Measurements from ENCODE around the gene VWA2.

Gene VWA2

DNA sequence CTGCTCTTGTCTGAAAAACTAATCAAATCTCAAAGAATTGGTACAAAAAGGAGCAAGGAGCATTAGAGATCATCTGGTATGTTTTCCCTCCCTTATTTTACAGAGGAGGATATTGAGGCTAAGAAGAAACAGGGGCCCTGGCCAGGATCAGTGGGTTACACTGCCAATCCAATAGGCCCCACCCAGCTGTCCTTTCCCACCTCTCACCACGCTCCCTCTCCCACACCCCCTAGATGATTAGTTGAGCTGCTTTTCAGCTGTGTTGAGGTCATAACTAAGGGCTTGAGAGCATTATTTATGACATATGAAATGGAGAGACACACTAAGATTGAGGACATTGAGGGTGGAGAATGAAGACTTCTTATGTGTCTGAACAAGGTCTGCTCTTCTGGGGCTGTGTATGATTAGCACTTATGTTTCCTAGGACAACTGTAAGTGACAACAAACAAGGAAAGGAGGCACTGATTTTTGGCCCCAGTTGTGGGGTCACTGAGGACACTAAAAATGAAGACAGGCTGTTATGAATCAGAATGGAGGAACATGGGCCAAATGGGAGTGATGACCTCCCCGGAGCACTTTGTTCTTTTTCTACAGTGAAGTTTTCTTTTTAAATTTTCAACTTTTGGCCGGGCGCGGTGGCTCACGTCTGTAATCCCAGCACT lies 26.5 kb downstream of the VWA2 start:
- TF ChIP-seq ZFP30 (CRISPR knock-in tag; IDR thresholded peaks at IDR 0.05), result no peak
- peak; percentile 25; the same call in 2 of the 3 replicates for ATAC-seq

DNA sequence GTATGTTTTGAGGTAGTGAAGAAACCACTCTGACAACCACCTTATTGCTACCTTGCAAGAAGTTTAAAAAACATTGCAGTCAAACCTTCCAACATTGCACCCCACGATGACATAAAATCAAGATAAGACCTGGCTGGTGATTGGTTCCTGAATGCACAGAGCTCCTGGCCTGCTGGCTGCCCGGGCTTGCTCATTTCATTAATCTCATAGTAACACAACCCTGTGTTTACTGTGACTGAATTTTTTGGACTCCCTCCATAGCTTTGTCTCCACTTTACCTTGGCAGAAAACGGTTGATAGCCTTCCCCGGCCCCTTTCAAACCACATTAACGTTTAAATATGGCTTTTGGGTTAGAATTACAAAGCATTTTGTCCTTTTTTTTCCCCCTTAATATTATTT lies 27.5 kb downstream of the VWA2 start:
- TF ChIP-seq ZNF8 (CRISPR knock-in tag; IDR thresholded peaks at IDR 0.05) (no peak), ISL1 (CRISPR knock-in tag; IDR thresholded peaks at IDR 0.05) (peak; percentile 31; the same call in 1 of the 2 replicates)
- peak; percentile 86 for ATAC-seq

DNA sequence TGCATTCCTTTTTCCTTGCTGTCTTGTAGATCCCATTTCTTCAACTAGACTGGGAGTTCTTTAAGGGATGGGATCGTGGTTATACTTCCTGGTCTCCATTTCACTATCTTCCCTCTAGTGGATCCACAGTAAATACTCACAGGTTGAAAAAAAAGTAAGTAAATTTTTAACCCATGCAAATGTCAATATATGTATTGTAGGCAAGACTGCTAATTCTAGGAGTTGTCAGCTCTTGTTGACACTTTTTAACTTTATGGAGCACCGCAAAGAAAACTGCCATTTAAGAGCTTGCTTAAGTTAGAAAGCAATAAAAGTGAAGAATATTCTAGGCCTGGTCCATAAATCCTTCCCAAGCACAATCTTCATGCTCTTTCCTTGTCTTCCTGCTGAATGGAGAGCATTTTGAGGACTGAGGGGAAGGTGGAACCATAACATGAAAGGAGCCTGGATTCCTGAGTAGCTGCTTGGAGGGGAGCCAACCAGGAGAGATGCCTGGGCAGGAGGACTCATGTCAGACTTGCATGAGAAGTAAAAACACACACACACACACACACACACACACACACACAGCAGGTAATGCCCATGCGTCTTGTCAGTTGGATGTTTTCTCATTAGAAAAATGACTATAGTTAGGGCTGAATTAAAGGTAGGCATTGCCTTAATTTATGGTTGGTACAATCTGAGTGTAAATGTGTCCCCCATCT lies 32.2 kb downstream of the VWA2 start:
- ATAC-seq, result no peak; the same call in 2 of the 3 replicates
- TF ChIP-seq OSR1 (CRISPR knock-in tag; IDR thresholded peaks at IDR 0.05) (no peak), ZFP3 (CRISPR knock-in tag; IDR thresholded peaks at IDR 0.05) (no peak)
- TF ChIP-seq, protein P1, sequence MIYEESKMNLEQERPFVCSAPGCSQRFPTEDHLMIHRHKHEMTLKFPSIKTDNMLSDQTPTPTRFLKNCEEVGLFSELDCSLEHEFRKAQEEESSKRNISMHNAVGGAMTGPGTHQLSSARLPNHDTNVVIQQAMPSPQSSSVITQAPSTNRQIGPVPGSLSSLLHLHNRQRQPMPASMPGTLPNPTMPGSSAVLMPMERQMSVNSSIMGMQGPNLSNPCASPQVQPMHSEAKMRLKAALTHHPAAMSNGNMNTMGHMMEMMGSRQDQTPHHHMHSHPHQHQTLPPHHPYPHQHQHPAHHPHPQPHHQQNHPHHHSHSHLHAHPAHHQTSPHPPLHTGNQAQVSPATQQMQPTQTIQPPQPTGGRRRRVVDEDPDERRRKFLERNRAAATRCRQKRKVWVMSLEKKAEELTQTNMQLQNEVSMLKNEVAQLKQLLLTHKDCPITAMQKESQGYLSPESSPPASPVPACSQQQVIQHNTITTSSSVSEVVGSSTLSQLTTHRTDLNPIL (CRISPR knock-in tag; IDR thresholded peaks at IDR 0.05; ENCODE audit: low read depth), result no peak

DNA sequence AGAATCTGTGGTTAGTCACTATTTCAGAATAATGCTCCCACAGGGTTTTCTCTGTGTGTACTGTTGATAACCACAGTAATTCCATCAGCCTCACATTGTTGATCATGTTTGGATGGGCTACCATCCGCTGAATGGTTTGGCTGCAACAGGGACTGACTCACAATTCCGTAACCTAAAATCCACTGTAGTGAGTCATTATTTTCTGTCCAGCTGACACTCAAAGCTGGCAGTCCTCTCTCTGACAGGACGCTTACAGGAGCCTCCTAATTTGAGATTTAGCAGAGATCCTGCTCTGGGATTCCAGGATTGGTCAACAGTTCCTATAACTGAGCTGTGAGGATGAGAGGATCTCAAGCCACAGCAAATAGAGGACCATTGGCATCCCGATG lies 32.7 kb downstream of the VWA2 start:
- TF ChIP-seq, protein P1 (CRISPR knock-in tag; IDR thresholded peaks at IDR 0.05; ENCODE audit: low read depth), result peak; percentile 21; the same call in 1 of the 2 replicates
- TF ChIP-seq ARNTL (CRISPR knock-in tag; IDR thresholded peaks at IDR 0.05; ENCODE audit: borderline replicate concordance, low read depth) (no peak), ISL1 (CRISPR knock-in tag; IDR thresholded peaks at IDR 0.05) (peak; percentile 42; the same call in 1 of the 2 replicates), ZNF565 (CRISPR knock-in tag; conservative IDR thresholded peaks at IDR 0.05; ENCODE audit: low read depth) (no peak), ZFP3 (CRISPR knock-in tag; IDR thresholded peaks at IDR 0.05) (no peak), ZNF8 (CRISPR knock-in tag; IDR thresholded peaks at IDR 0.05) (no peak), ZFP30 (CRISPR knock-in tag; IDR thresholded peaks at IDR 0.05) (peak; percentile 51; the same call in 1 of the 2 replicates), PPARA (CRISPR knock-in tag; IDR thresholded peaks at IDR 0.05; ENCODE audit: borderline replicate concordance) (no peak), ZNF70 (CRISPR knock-in tag; IDR thresholded peaks at IDR 0.05) (no peak), GLIS3 (CRISPR knock-in tag; IDR thresholded peaks at IDR 0.05) (no peak), CSDC2 (CRISPR knock-in tag; IDR thresholded peaks at IDR 0.05) (no peak), ESRRG (CRISPR knock-in tag; IDR thresholded peaks at IDR 0.05) (no peak), SNAI2 (CRISPR knock-in tag; IDR thresholded peaks at IDR 0.05) (peak; percentile 72; the same call in 1 of the 2 replicates), RARB (CRISPR knock-in tag; IDR thresholded peaks at IDR 0.05) (no peak)
- TF ChIP-seq, protein P2, sequence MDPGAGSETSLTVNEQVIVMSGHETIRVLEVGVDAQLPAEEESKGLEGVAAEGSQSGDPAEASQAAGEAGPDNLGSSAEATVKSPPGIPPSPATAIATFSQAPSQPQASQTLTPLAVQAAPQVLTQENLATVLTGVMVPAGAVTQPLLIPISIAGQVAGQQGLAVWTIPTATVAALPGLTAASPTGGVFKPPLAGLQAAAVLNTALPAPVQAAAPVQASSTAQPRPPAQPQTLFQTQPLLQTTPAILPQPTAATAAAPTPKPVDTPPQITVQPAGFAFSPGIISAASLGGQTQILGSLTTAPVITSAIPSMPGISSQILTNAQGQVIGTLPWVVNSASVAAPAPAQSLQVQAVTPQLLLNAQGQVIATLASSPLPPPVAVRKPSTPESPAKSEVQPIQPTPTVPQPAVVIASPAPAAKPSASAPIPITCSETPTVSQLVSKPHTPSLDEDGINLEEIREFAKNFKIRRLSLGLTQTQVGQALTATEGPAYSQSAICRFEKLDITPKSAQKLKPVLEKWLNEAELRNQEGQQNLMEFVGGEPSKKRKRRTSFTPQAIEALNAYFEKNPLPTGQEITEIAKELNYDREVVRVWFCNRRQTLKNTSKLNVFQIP (CRISPR knock-in tag; IDR thresholded peaks at IDR 0.05; ENCODE audit: borderline replicate concordance, low read depth), result no peak
- TF ChIP-seq, protein P3, sequence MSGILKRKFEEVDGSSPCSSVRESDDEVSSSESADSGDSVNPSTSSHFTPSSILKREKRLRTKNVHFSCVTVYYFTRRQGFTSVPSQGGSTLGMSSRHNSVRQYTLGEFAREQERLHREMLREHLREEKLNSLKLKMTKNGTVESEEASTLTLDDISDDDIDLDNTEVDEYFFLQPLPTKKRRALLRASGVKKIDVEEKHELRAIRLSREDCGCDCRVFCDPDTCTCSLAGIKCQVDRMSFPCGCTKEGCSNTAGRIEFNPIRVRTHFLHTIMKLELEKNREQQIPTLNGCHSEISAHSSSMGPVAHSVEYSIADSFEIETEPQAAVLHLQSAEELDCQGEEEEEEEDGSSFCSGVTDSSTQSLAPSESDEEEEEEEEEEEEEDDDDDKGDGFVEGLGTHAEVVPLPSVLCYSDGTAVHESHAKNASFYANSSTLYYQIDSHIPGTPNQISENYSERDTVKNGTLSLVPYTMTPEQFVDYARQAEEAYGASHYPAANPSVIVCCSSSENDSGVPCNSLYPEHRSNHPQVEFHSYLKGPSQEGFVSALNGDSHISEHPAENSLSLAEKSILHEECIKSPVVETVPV (CRISPR knock-in tag; IDR thresholded peaks at IDR 0.05), result no peak
- TF ChIP-seq, protein P4, sequence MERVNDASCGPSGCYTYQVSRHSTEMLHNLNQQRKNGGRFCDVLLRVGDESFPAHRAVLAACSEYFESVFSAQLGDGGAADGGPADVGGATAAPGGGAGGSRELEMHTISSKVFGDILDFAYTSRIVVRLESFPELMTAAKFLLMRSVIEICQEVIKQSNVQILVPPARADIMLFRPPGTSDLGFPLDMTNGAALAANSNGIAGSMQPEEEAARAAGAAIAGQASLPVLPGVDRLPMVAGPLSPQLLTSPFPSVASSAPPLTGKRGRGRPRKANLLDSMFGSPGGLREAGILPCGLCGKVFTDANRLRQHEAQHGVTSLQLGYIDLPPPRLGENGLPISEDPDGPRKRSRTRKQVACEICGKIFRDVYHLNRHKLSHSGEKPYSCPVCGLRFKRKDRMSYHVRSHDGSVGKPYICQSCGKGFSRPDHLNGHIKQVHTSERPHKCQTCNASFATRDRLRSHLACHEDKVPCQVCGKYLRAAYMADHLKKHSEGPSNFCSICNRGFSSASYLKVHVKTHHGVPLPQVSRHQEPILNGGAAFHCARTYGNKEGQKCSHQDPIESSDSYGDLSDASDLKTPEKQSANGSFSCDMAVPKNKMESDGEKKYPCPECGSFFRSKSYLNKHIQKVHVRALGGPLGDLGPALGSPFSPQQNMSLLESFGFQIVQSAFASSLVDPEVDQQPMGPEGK (CRISPR knock-in tag; IDR thresholded peaks at IDR 0.05; ENCODE audit: borderline replicate concordance), result no peak
- peak; percentile 90 for ATAC-seq

Measured in SK-N-SH treated with all-trans-retinoic acid at 6 μM for 48 hours (cell line).